OCI-LY3 (cell line): Measurements from ENCODE around the gene CHRDL2.

Experiments
- H2AFZ ChIP-seq: fragments of 200-600, 300-600 bp; shearing (Covaris generic); 2 replicates; pipeline ENCODE4 v1.6.0; 2014; ENCODE audit warnings: antibody characterized with exemption, low read depth, low read length
- H3K27ac ChIP-seq: fragments of 200-600, 300-600 bp; sonication (generic); 2 replicates; pipeline ENCODE4 v1.5.1; 2014; ENCODE audit warnings: mild to moderate bottlenecking, low read length, moderate library complexity, mixed read lengths
- H3K27me3 ChIP-seq: fragments of 200-600, 300-600 bp; sonication (generic); 2 replicates; pipeline ENCODE4 v1.6.1; 2014; ENCODE audit warnings: low read depth, low read length, mixed read lengths
- H3K36me3 ChIP-seq: fragments of 200-600, 300-600 bp; sonication (generic); replicated peaks from 2 replicates; pipeline ENCODE3; 2014; ENCODE audit warnings: low read depth, low read length, mixed read lengths
- H3K4me1 ChIP-seq: fragments of 300-600, 200-600 bp; sonication (generic); 2 replicates; pipeline ENCODE4 v1.6.1; 2014; ENCODE audit warnings: low read length, mixed read lengths
- H3K4me2 ChIP-seq: fragments of 200-600, 300-600 bp; sonication (generic); 2 replicates; pipeline ENCODE4 v1.6.1; 2014; ENCODE audit warnings: low read length, mixed read lengths
- H3K4me3 ChIP-seq: fragments of 300-600, 200-600 bp; sonication (generic); 2 replicates; pipeline ENCODE4 v1.5.1; 2014; ENCODE audit warnings: antibody characterized with exemption, mild to moderate bottlenecking, low read length, moderate library complexity
- H3K79me2 ChIP-seq: fragments of 300-600, 200-600 bp; shearing (Covaris generic); 2 replicates; pipeline ENCODE4 v1.6.1; 2014; ENCODE audit warnings: mild to moderate bottlenecking, low read length, mixed read lengths
- H3K9ac ChIP-seq: fragments of 300-600, 200-600 bp; shearing (Covaris generic); 2 replicates; pipeline ENCODE4 v1.6.0; 2014; ENCODE audit warnings: mild to moderate bottlenecking, low read length, moderate library complexity
- H3K9me3 ChIP-seq: fragments of 200-600, 300-600 bp; shearing (Covaris generic); 2 replicates; pipeline ENCODE4 v1.6.1; 2014; ENCODE audit warnings: low read length, mixed read lengths; ENCODE audit not compliant: insufficient read depth
- H4K20me1 ChIP-seq: fragments of 200-600, 300-600 bp; sonication (generic); 2 replicates; pipeline ENCODE4 v1.6.1; 2016; ENCODE audit warnings: low read length, mixed read lengths; ENCODE audit not compliant: insufficient read depth
- EZH2phosphoT487 ChIP-seq: fragments of 200-600 bp; shearing (Covaris generic); IDR thresholded peaks from 2 replicates; pipeline ENCODE4 v1.6.1; 2018; ENCODE audit warnings: antibody characterized with exemption, mixed run types, low read depth
- TF ChIP-seq, protein P1 (sequence below): fragments of 200-600, 300-600 bp; sonication (generic); IDR thresholded peaks from 2 replicates; pipeline ENCODE4 v1.5.1; 2014; ENCODE audit warnings: antibody characterized with exemption, low read length, low read depth

The CHRDL2 gene

GRCh38 chr11:74719011-74719410 is 12.2 kb downstream of the CHRDL2 start:
- no peak overlapping the region for H3K4me2 ChIP-seq
- no peak overlapping the region for H3K4me3 ChIP-seq
- no peak overlapping the region for H3K27ac ChIP-seq
- no peaks in the 10 kb centered on the region for H4K20me1 ChIP-seq
- H3K27me3 ChIP-seq: peaks cover 9% of the 10 kb centered on the region
- TF ChIP-seq, protein P1, sequence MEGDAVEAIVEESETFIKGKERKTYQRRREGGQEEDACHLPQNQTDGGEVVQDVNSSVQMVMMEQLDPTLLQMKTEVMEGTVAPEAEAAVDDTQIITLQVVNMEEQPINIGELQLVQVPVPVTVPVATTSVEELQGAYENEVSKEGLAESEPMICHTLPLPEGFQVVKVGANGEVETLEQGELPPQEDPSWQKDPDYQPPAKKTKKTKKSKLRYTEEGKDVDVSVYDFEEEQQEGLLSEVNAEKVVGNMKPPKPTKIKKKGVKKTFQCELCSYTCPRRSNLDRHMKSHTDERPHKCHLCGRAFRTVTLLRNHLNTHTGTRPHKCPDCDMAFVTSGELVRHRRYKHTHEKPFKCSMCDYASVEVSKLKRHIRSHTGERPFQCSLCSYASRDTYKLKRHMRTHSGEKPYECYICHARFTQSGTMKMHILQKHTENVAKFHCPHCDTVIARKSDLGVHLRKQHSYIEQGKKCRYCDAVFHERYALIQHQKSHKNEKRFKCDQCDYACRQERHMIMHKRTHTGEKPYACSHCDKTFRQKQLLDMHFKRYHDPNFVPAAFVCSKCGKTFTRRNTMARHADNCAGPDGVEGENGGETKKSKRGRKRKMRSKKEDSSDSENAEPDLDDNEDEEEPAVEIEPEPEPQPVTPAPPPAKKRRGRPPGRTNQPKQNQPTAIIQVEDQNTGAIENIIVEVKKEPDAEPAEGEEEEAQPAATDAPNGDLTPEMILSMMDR: no peak
- no peak for TF ChIP-seq EZH2phosphoT487
- H3K4me1 ChIP-seq: no peaks in the 10 kb centered on the region
- H3K9me3 ChIP-seq: no peaks in the 10 kb centered on the region
- no peaks in the 10 kb centered on the region for H3K79me2 ChIP-seq
- no peak overlapping the region for H2AFZ ChIP-seq
- H3K9ac ChIP-seq: no peak overlapping the region
- no peaks in the 10 kb centered on the region for H3K36me3 ChIP-seq

DNA sequence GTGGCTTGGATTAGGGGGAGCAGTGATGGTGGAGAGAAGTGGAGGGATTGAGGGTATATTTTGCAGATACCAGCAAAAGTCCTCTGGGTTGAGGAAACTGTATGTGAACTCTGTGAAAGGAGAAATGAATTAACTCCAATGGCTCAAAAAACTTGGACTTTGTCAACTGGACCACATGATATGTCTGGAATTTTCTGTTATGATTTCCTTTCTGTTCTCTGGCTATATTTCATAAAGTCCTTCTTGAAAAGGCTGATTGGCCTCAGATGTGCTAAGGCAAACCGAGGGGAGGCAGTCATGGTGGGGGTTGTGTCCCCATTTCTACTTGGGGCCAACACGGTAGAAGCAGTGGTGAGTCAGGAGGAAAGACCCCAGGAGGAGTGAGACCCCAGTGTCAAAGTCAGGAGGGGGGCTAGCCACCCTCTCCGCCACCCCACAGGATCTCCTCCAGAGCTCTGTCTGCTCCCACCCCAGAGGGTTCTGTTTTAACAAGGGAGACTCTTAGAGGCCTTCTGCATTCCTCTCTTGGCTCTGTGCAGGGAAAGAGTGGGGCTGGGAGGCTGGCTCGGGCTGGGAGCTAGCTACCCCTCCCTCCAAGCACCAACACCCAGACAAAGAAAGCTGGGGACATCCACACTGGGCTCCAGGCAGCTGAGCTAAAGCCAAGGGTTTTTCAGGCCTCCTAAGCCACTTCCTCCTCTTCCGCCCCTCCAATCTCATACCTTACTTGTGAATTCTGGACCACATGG is 13.8 kb downstream of the CHRDL2 start:
- H3K79me2 ChIP-seq: no peaks in the 10 kb centered on the region
- TF ChIP-seq EZH2phosphoT487: no peak
- H3K36me3 ChIP-seq: no peaks in the 10 kb centered on the region
- H2AFZ ChIP-seq: no peak overlapping the region
- H3K9ac ChIP-seq: no peak overlapping the region
- H3K4me3 ChIP-seq: no peak overlapping the region
- no peaks in the 10 kb centered on the region for H3K27me3 ChIP-seq
- H3K4me1 ChIP-seq: no peaks in the 10 kb centered on the region
- no peak overlapping the region for H3K4me2 ChIP-seq
- H3K27ac ChIP-seq: no peak overlapping the region
- H3K9me3 ChIP-seq: no peaks in the 10 kb centered on the region
- H4K20me1 ChIP-seq: no peaks in the 10 kb centered on the region

DNA sequence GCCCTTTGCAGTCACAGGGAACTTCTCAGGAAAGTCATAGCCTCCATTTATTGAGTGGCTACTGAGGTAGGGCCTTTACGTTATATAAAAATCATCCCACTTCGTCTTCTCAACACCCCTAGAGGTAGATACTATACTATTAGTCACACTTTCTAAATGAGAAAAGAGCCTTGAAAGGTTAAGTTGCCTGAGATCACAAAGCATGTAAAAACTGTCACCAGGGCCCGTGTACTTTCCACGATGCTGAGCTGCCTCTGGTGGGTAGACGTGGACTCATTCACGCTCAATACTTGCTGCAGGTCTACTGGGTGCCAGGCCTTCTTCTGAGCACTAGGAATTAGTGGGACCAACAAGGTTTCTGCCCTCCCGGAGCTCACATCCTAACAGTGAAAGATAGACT is 16.3 kb downstream of the CHRDL2 start:
- H3K27me3 ChIP-seq: no peaks in the 10 kb centered on the region
- H3K79me2 ChIP-seq: no peaks in the 10 kb centered on the region
- no peak overlapping the region for H3K9ac ChIP-seq
- TF ChIP-seq, protein P1: no peak
- no peak for TF ChIP-seq EZH2phosphoT487
- H4K20me1 ChIP-seq: no peaks in the 10 kb centered on the region
- no peak overlapping the region for H3K4me2 ChIP-seq
- no peak overlapping the region for H3K27ac ChIP-seq
- no peaks in the 10 kb centered on the region for H3K4me1 ChIP-seq
- no peak overlapping the region for H2AFZ ChIP-seq
- no peak overlapping the region for H3K4me3 ChIP-seq
- H3K9me3 ChIP-seq: no peaks in the 10 kb centered on the region
- H3K36me3 ChIP-seq: no peaks in the 10 kb centered on the region

DNA sequence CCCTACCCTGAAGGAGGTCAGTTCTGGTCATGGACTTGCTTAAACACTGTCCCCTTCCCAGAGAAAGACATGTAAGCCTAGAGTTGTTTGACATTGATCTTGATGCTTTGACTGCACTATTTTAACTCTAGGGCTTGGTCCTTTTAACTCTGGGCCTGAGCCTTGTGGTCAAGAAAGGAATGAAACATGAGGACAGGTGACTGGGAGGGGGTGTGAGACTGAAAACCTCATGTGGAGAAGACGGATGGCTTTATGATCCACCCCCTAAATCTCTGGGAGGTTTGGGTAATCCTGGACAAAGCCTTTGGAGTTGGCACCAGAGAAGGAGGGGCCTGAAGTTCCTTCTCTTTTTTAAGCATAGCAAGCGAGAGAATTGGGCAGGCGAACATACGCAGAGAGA is 17.5 kb downstream of the CHRDL2 start:
- no peak overlapping the region for H3K27ac ChIP-seq
- TF ChIP-seq EZH2phosphoT487: no peak
- TF ChIP-seq, protein P1: no peak
- H3K36me3 ChIP-seq: no peaks in the 10 kb centered on the region
- H3K4me3 ChIP-seq: no peak overlapping the region
- H3K4me1 ChIP-seq: no peaks in the 10 kb centered on the region
- H2AFZ ChIP-seq: no peak overlapping the region
- H3K27me3 ChIP-seq: no peaks in the 10 kb centered on the region
- no peaks in the 10 kb centered on the region for H4K20me1 ChIP-seq
- no peaks in the 10 kb centered on the region for H3K9me3 ChIP-seq
- no peak overlapping the region for H3K9ac ChIP-seq
- H3K4me2 ChIP-seq: no peak overlapping the region
- H3K79me2 ChIP-seq: no peaks in the 10 kb centered on the region
